ENCODE data around the gene PTOV1.

The PTOV1 gene

GRCh38 chr19:49850487-49851342 lies at the start of gene PTOV1:
PTOV1 (plus strand) TSS chr19:49851159.
- peak; percentile 87 for DNase-seq (ENCODE audit: low spot score)

- DNase-seq (ENCODE audit: low spot score), result no peak
Observed at GRCh38 chr19:49801401-49801888, 49.5 kb upstream of the PTOV1 start.

- no peak for DNase-seq (ENCODE audit: low spot score)
Observed at GRCh38 chr19:49801966-49802661, 48.8 kb upstream of the PTOV1 start.

- DNase-seq (ENCODE audit: low spot score), result no peak
Observed at GRCh38 chr19:49802836-49803528, 48.0 kb upstream of the PTOV1 start.

GRCh38 chr19:49803529-49803856 lies 47.5 kb upstream of the PTOV1 start:
- no peak for DNase-seq (ENCODE audit: low spot score)

GRCh38 chr19:49805822-49806619 lies 44.9 kb upstream of the PTOV1 start:
- no peak for DNase-seq (ENCODE audit: low spot score)

GRCh38 chr19:49806620-49806959 lies 44.4 kb upstream of the PTOV1 start:
- no peak for DNase-seq (ENCODE audit: low spot score)

- DNase-seq (ENCODE audit: low spot score), result no peak
Observed at GRCh38 chr19:49807058-49807903, 43.7 kb upstream of the PTOV1 start.

GRCh38 chr19:49807904-49808675 lies 42.9 kb upstream of the PTOV1 start:
- no peak for DNase-seq (ENCODE audit: low spot score)

- DNase-seq (ENCODE audit: low spot score), result peak; percentile 89
Observed at GRCh38 chr19:49808711-49809159, 42.2 kb upstream of the PTOV1 start.

- peak; percentile 54 for DNase-seq (ENCODE audit: low spot score)
Observed at GRCh38 chr19:49809160-49809940, 41.6 kb upstream of the PTOV1 start.

GRCh38 chr19:49809941-49810389 lies 41.0 kb upstream of the PTOV1 start:
- DNase-seq (ENCODE audit: low spot score), result no peak

GRCh38 chr19:49811328-49811727 lies 39.6 kb upstream of the PTOV1 start:
- no peak for DNase-seq (ENCODE audit: low spot score)

- DNase-seq (ENCODE audit: low spot score), result no peak
Observed at GRCh38 chr19:49812452-49812996, 38.4 kb upstream of the PTOV1 start.

GRCh38 chr19:49812997-49813861 lies 37.7 kb upstream of the PTOV1 start, which contains the start of gene FUZ:
FUZ (minus strand) TSS chr19:49813292; CDS start chr19:49813106, 186 bp downstream.
- DNase-seq (ENCODE audit: low spot score), result peak; percentile 99

GRCh38 chr19:49814010-49814409 lies 36.9 kb upstream of the PTOV1 start:
- DNase-seq (ENCODE audit: low spot score), result peak; percentile 19

- DNase-seq (ENCODE audit: low spot score), result no peak
Observed at GRCh38 chr19:49816590-49816989, 34.4 kb upstream of the PTOV1 start.
